ENCODE results near the gene SMIM1. TPM values are rescaled to one million over a fixed set of nuclear protein-coding genes. Genes with fewer than 3 reads are reported as not detected.
A peak's percentile ranks its signal among the peaks of the same experiment; 100 is the strongest.

SMIM1 gene
- total and polyA plus RNA-seq, 2 of the 4 experiments (the other 2 are of a cell fraction): 0.90 to 3.4 TPM

DNA sequence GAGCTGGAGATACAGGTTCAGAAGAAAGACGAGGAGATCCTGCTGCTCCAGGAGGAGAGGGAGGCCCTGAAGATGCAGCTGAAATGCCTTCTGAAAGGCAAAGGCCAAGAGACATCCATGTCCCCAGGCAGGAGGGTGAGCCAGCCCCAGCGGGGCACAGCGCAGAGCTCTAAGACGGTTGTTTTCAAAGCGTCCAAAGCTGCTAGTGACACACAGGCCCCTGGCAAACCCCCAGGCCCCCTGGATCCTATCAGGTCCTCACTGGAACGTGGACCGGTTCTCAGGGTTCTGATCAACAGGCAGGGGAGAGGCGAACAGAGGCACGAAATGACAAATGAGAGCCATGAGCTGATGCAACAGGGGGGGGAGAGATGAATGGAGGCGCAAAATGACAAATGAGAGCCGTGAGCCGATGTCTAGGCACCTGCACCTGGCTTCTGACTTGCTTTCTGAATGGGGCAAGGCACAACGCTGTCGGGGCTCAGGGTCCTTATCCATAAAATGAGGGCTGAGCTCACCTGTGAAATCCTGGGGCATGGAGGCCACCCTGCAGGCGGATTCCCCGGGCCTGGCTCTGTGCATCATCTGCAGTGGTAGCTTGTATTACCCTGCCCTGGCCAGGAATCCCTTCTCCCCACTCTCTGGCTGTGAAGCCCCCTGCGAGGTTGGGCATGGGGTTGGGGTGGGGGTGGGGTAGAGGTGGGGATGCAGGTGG is 11.1 kb upstream of the SMIM1 start:
- BruUV-seq (replicated peaks): no TSS peak
- Histone ChIP-seq H3K56ac (ENCODE audit: extremely low read depth, insufficient read depth, low read length) (no peak overlapping the region), H2BK5ac (ENCODE audit: low read depth, low read length, poor library complexity, severe bottlenecking) (no peak overlapping the region), H4K8ac (ENCODE audit: low read depth in 2 of 2, low read length in 2 of 2) (no peak overlapping the region), H4K20me1 (ENCODE audit: insufficient read depth, low read length) (no peaks in the 10 kb centered on the region), H2AK5ac (ENCODE audit: low read depth, low read length) (no peak overlapping the region), H3K27me3 (ENCODE audit: control insufficient read depth, insufficient read depth, low read length) (peaks cover 25% of the 10 kb centered on the region), H2AFZ (replicated peaks; ENCODE audit: low read length, poor library complexity) (peak overlapping the region; percentile 21), H2AK9ac (replicated peaks; ENCODE audit: low read depth, low read length, poor library complexity) (no peak overlapping the region), H3K4me3 (ENCODE audit: insufficient read depth, low read depth, low read length) (no peak overlapping the region), H3K9me3 (ENCODE audit: control insufficient read depth, insufficient read depth, low read length) (peaks cover 2% of the 10 kb centered on the region), H3K36me3 (ENCODE audit: control insufficient read depth, insufficient read depth, low read length) (no peaks in the 10 kb centered on the region), H3K79me1 (ENCODE audit: low read depth in 1 of 2, low read length in 2 of 2) (no peaks in the 10 kb centered on the region), H3K9ac (ENCODE audit: low read depth, low read length) (no peak overlapping the region), H4K91ac (ENCODE audit: insufficient read depth, low read depth, low read length) (no peak overlapping the region), H3K4me1 (ENCODE audit: control insufficient read depth, insufficient read depth, low read length) (no peaks in the 10 kb centered on the region), H3K4ac (ENCODE audit: low read depth, low read length) (no peak overlapping the region), H2BK120ac (ENCODE audit: low read depth, low read length) (no peak overlapping the region), H2BK20ac (ENCODE audit: low read depth, low read length) (no peak overlapping the region), H3K18ac (ENCODE audit: low read depth, low read length) (no peak overlapping the region), H3K14ac (replicated peaks; ENCODE audit: low read depth, low read length) (no peak overlapping the region), H3K4me2 (ENCODE audit: low read depth, low read length) (no peak overlapping the region), H4K5ac (ENCODE audit: low read depth, low read length) (no peak overlapping the region), H3K23ac (ENCODE audit: low read depth, low read length) (no peak overlapping the region), H3K9me1 (ENCODE audit: insufficient read depth, low read length) (no peaks in the 10 kb centered on the region), H3K27ac (ENCODE audit: insufficient read depth, low read length) (no peak overlapping the region), H2BK15ac (ENCODE audit: low read depth, low read length) (no peak overlapping the region)
- in situ Hi-C loops (cut with MboI; ENCODE audit: low sequenced_read_pairs) (no loop called here), intact Hi-C loops (cut with micrococcal nuclease) (no loop called here), dilution Hi-C loops (cut with HindIII; ENCODE audit: low sequenced_read_pairs, unreplicated experiment) (no loop called here)
- DNase-seq (no peak), ATAC-seq (ENCODE audit: low read depth) (no peak)
- ChIA-PET CTCF (no interaction called here), POLR2A (ENCODE audit: unreplicated experiment) (no interaction called here)
- no peak for TF ChIP-seq BHLHE40 (IDR thresholded peaks at IDR 0.05; ENCODE audit: low read depth, low read length)
- no peak for TF ChIP-seq RAD21 (IDR thresholded peaks at IDR 0.05; ENCODE audit: low read length)
- no peak for TF ChIP-seq SMC3 (IDR thresholded peaks at IDR 0.05; ENCODE audit: low read depth, low read length)
- TF ChIP-seq, protein P1, sequence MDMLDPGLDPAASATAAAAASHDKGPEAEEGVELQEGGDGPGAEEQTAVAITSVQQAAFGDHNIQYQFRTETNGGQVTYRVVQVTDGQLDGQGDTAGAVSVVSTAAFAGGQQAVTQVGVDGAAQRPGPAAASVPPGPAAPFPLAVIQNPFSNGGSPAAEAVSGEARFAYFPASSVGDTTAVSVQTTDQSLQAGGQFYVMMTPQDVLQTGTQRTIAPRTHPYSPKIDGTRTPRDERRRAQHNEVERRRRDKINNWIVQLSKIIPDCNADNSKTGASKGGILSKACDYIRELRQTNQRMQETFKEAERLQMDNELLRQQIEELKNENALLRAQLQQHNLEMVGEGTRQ (IDR thresholded peaks at IDR 0.05; ENCODE audit: low read depth, low read length): no peak
- no peak for TF ChIP-seq CHD1 (IDR thresholded peaks at IDR 0.05; ENCODE audit: low read depth, low read length)
- no peak for TF ChIP-seq NFE2L2 (IDR thresholded peaks at IDR 0.05; ENCODE audit: low read depth, low read length)
- WGBS, 2 experiments (ENCODE audit: extremely low coverage in 2 of 2, insufficient read length in 1 of 2): 72% methylated on average over 12 of the region's 17 CpGs; no CpG with 5 or more reads in 1 of the 2 experiments
